ENCODE results near the gene RUNX1. TPM values are rescaled to one million over a fixed set of nuclear protein-coding genes. Genes with fewer than 3 reads are reported as not detected.

The RUNX1 gene
- total and polyA plus RNA-seq, 4 experiments from 2014 or later, result 6.0 to 96.3 (median 56.4) TPM

GRCh38 chr21:34762786-34763185, 286.3 kb downstream of the RUNX1 start:
- no peak overlapping the region for H3K4me3 Mint-ChIP-seq
- no peaks in the 10 kb centered on the region for H3K27me3 Mint-ChIP-seq
- no peaks in the 10 kb centered on the region for H3K27me3 ChIP-seq (ENCODE audit: insufficient read depth, low read length)
- no peaks in the 10 kb centered on the region for H3K36me3 Mint-ChIP-seq
- no peak overlapping the region for H3K27ac ChIP-seq (ENCODE audit: low read depth, low read length)
- peaks cover 0 to 4% (median 0%) of the 10 kb centered on the region in 8 donors for H3K9me3 Mint-ChIP-seq
- no peaks in the 10 kb centered on the region for H3K36me3 ChIP-seq (ENCODE audit: insufficient read depth, low read length)
- no peaks in the 10 kb centered on the region for H3K4me1 Mint-ChIP-seq
- H3K27ac Mint-ChIP-seq, result no peak overlapping the region
- ChIA-PET CTCF (ENCODE audit: partially characterized antibody) (no interaction called here), POLR2A (ENCODE audit: partially characterized antibody) (no interaction called here)
- no peak for DNase-seq
- intact Hi-C loops (cut with micrococcal nuclease), result no loop called here
- H3K4me3 ChIP-seq (ENCODE audit: low read length in 2 of 2), result no peak overlapping the region
- no peaks in the 10 kb centered on the region for H3K9me3 ChIP-seq (ENCODE audit: control insufficient read depth in 1 of 2, low read length in 2 of 2)
- no peaks in the 10 kb centered on the region for H3K4me1 ChIP-seq (ENCODE audit: insufficient read depth, low read length)

DNA sequence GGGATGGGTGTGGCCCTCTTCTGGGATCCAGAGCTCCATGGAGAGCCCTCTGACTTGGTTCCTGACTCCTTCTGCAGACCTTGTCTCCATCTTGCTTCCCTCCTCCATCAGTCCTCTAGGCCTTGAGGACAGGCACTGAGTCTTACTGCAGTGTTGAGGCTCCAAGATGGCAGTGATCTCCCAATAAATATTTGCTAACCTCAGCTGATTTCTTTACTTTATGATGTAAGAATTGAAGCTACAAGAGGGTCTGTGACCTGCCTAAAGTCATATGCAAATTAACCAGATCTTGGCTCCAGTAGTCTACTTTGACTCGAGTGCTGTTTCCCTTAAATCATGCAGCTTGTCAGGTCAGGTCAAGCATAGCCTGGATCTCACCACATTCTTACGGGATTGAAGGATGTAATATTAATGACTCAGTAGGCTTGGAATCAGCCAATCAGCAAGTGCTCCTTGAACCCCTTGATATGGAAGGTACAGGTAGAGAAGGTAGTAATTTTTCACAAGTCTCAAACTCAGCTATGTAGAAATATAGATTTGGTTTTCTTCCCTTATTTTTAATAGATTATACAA, 287.3 kb downstream of the RUNX1 start:
- Histone ChIP-seq H3K4me3 (ENCODE audit: low read length in 2 of 2) (no peak overlapping the region), H3K9me3 (ENCODE audit: control insufficient read depth in 1 of 2, low read length in 2 of 2) (no peaks in the 10 kb centered on the region), H3K27ac (ENCODE audit: low read depth, low read length) (no peak overlapping the region), H3K36me3 (ENCODE audit: insufficient read depth, low read length) (no peaks in the 10 kb centered on the region), H3K4me1 (ENCODE audit: insufficient read depth, low read length) (no peaks in the 10 kb centered on the region), H3K27me3 (ENCODE audit: insufficient read depth, low read length) (no peaks in the 10 kb centered on the region)
- H3K9me3 Mint-ChIP-seq, result peaks cover 0 to 4% (median 0%) of the 10 kb centered on the region in 8 donors
- intact Hi-C loops (cut with micrococcal nuclease), result no loop called here
- H3K27ac Mint-ChIP-seq, result no peak overlapping the region
- H3K27me3 Mint-ChIP-seq, result no peaks in the 10 kb centered on the region
- no peak overlapping the region for H3K4me3 Mint-ChIP-seq
- CTCF ChIA-PET (ENCODE audit: partially characterized antibody), result interaction anchor here (1.3 kb wide), 1 partner anchor 38 kb away, joined by 4 read pairs; no protein-coding TSS in a partner anchor
- POLR2A ChIA-PET (ENCODE audit: partially characterized antibody), result no interaction called here
- no peaks in the 10 kb centered on the region for H3K4me1 Mint-ChIP-seq
- no peaks in the 10 kb centered on the region for H3K36me3 Mint-ChIP-seq
- DNase-seq, result no peak

DNA sequence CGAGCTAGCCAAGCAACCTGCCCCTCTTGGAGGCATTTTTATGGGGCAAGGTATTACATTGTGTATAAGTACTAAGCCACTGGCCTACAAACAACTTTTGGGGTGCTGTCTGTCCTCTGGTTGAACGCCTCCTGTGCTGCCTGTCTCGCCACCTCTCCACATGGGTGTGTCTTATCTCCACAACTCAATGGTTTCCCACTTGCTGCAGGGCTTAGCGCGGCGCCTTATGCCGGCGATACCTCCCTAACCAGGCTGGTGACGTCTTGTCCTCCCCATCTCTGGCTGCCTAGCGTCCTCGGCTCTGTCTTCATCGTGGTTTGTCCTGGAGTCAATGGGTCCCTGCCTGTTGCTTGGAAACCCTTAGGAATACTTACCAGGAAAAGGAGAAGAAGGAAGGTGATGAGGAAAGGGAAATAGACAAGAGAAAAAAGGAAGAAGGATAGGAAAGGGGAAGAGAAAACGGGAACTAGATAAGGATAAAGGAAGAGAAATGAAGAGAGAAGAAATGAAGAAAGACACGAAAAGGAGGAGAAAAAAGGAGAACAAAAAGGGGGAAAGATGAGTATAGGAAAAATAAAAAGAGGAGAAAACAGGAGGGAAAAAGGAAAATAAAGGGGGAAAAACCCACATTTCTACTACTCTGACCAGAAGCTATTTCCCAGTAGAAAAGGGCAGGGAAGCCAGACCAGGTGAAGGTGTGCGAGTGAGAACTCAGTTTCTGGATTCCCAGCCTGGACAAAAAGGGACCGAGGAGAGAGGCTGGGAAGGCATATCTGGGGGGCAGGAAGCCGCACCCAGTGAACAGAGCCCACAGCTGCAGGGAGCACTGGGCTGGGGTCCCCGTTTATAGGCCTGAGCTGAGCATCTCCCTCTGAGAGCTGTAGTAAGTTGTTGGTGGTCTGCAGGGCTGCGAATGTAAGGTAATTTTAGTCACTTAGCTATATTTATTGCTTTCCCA, 294.1 kb downstream of the RUNX1 start:
- peaks cover 11 to 17% of the 10 kb centered on the region in 2 donors for H3K27me3 Mint-ChIP-seq
- POLR2A ChIA-PET (ENCODE audit: partially characterized antibody), result interaction anchor here (1.1 kb wide), 1 partner anchor 11 kb away, joined by 3 read pairs; no protein-coding TSS in a partner anchor
- no peaks in the 10 kb centered on the region for H3K4me1 Mint-ChIP-seq

DNA sequence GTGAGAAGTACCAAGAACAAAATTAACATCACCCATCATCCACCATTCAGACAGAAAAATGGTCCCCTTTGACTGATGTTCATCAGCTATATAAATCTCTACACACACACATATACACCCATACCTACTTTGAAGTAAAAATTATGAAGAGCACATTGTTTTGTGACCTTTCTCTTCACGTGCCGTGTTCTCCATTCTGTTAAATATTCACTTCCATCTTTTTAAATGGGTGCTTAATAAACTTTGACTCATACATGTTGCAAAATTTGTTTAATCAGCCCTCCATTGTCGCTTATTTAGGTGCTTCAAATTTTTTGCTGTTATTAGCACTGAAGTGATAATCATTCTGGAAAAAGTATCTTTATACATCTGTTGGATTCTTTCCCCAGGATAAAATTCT, 300.2 kb downstream of the RUNX1 start:
- Mint-ChIP-seq H3K9me3 (peaks cover 0 to 3% (median 0%) of the 10 kb centered on the region in 8 donors), H3K4me1 (peaks cover 0 to 4% (median 2%) of the 10 kb centered on the region in 4 donors), H3K36me3 (no peaks in the 10 kb centered on the region), H3K27me3 (peaks cover 9 to 10% of the 10 kb centered on the region in 2 donors), H3K4me3 (no peak overlapping the region), H3K27ac (no peak overlapping the region)
- peaks cover 8% of the 10 kb centered on the region for H3K4me1 ChIP-seq (ENCODE audit: insufficient read depth, low read length)
- no peak overlapping the region for H3K27ac ChIP-seq (ENCODE audit: low read depth, low read length)
- CTCF ChIA-PET (ENCODE audit: partially characterized antibody), result no interaction called here
- no peaks in the 10 kb centered on the region for H3K9me3 ChIP-seq (ENCODE audit: control insufficient read depth in 1 of 2, low read length in 2 of 2)
- no peak overlapping the region for H3K4me3 ChIP-seq (ENCODE audit: low read length in 2 of 2)
- H3K36me3 ChIP-seq (ENCODE audit: insufficient read depth, low read length), result no peaks in the 10 kb centered on the region
- no peak for DNase-seq
- H3K27me3 ChIP-seq (ENCODE audit: insufficient read depth, low read length), result no peaks in the 10 kb centered on the region
- POLR2A ChIA-PET (ENCODE audit: partially characterized antibody), result no interaction called here
- intact Hi-C loops (cut with micrococcal nuclease), result no loop called here

More for the DNA sequence above, 294.1 kb downstream of the RUNX1 start:
- intact Hi-C loops (cut with micrococcal nuclease), result no loop called here
- no peak for DNase-seq
- Mint-ChIP-seq H3K9me3 (peaks cover 0 to 3% (median 0%) of the 10 kb centered on the region in 8 donors), H3K36me3 (no peaks in the 10 kb centered on the region), H3K27ac (peak overlapping the region in 1 of 7 donors; percentile 52), H3K4me3 (no peak overlapping the region)
- CTCF ChIA-PET (ENCODE audit: partially characterized antibody), result interaction anchor here (3.4 kb wide), 1 partner anchor 9 kb away, joined by 11 read pairs; no protein-coding TSS in a partner anchor
- H3K9me3 ChIP-seq (ENCODE audit: control insufficient read depth in 1 of 2, low read length in 2 of 2), result no peaks in the 10 kb centered on the region
- H3K27me3 ChIP-seq (ENCODE audit: insufficient read depth, low read length), result no peaks in the 10 kb centered on the region
- no peaks in the 10 kb centered on the region for H3K4me1 ChIP-seq (ENCODE audit: insufficient read depth, low read length)
- H3K27ac ChIP-seq (ENCODE audit: low read depth, low read length), result no peak overlapping the region
- H3K36me3 ChIP-seq (ENCODE audit: insufficient read depth, low read length), result no peaks in the 10 kb centered on the region
- H3K4me3 ChIP-seq (ENCODE audit: low read length in 2 of 2), result no peak overlapping the region

DNA sequence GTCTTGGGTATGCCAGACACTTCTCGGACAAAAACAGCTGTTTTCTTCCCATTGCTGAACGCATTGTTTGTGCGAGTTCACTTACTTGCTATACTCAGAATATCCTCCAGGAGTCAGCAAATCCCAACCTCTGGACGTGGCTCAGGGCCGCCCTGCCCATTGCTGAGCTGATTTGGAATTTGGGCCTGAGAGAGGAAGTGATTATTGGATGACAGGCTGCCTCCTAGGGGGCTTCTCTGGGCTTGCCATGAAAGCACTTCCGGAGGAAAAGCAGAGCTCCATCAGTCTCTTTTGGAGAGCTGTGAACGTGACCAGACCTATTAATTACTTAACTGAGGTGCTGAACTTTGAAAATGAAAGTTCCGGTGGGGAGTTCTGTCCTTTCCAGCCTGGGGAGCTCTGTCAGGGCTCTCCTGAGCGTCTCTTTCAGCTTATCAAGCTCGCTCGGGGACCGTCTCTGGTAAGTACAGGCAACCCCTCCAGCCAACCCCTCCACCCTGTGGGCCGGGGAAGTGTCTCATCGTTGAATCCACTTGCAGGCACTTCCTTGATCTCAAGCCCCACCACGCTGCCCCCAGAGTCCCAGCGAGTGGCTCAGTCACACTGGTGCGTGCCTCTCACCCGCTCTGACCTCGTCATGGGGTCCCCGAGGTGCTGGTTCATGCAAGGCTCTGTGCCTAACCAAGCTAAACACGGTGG, 303.4 kb downstream of the RUNX1 start:
- H3K9me3 Mint-ChIP-seq, result peaks cover 0 to 2% (median 0%) of the 10 kb centered on the region in 8 donors
- peaks cover 0 to 4% (median 2%) of the 10 kb centered on the region in 4 donors for H3K4me1 Mint-ChIP-seq
- DNase-seq, result peak; percentile 43 to 63 (median 53)
- no peak overlapping the region for H3K27ac Mint-ChIP-seq
- H3K36me3 Mint-ChIP-seq, result no peaks in the 10 kb centered on the region
- Histone ChIP-seq H3K4me3 (ENCODE audit: low read length in 2 of 2) (no peak overlapping the region), H3K36me3 (ENCODE audit: insufficient read depth, low read length) (no peaks in the 10 kb centered on the region), H3K9me3 (ENCODE audit: control insufficient read depth in 1 of 2, low read length in 2 of 2) (no peaks in the 10 kb centered on the region), H3K27me3 (ENCODE audit: insufficient read depth, low read length) (no peaks in the 10 kb centered on the region), H3K4me1 (ENCODE audit: insufficient read depth, low read length) (peaks cover 8% of the 10 kb centered on the region), H3K27ac (ENCODE audit: low read depth, low read length) (no peak overlapping the region)
- peaks cover 7 to 8% of the 10 kb centered on the region in 2 donors for H3K27me3 Mint-ChIP-seq
- H3K4me3 Mint-ChIP-seq, result peak overlapping the region in 3 of 8 donors; percentile 17 to 55 (median 50)
- CTCF ChIA-PET (ENCODE audit: partially characterized antibody), result interaction anchor here (0.6 to 5.5 kb wide), 36 partner anchors 11 to 1368 kb away, joined by 3 to 66 read pairs (median 4); no protein-coding TSS in a partner anchor
- intact Hi-C loops (cut with micrococcal nuclease), result loop anchor here (1.0 to 2.0 kb wide), 5 partner anchors 144 to 1367 kb away; no protein-coding TSS in a partner anchor
- POLR2A ChIA-PET (ENCODE audit: partially characterized antibody), result interaction anchor here (0.9 kb wide), 1 partner anchor 655 kb away, joined by 6 read pairs; no protein-coding TSS in a partner anchor

- H3K4me1 ChIP-seq (ENCODE audit: insufficient read depth, low read length), result peaks cover 8% of the 10 kb centered on the region
- H3K27ac ChIP-seq (ENCODE audit: low read depth, low read length), result no peak overlapping the region
- no peaks in the 10 kb centered on the region for H3K9me3 ChIP-seq (ENCODE audit: control insufficient read depth in 1 of 2, low read length in 2 of 2)
- ChIA-PET POLR2A (ENCODE audit: partially characterized antibody) (no interaction called here), CTCF (ENCODE audit: partially characterized antibody) (interaction anchor here (0.7 to 5.5 kb wide), 21 partner anchors 11 to 1368 kb away, joined by 3 to 66 read pairs (median 5); no protein-coding TSS in a partner anchor)
- peak overlapping the region in 1 of 7 donors; percentile 37 for H3K27ac Mint-ChIP-seq
- H3K9me3 Mint-ChIP-seq, result no peaks in the 10 kb centered on the region
- H3K36me3 Mint-ChIP-seq, result no peaks in the 10 kb centered on the region
- H3K27me3 ChIP-seq (ENCODE audit: insufficient read depth, low read length), result no peaks in the 10 kb centered on the region
- no peak overlapping the region for H3K4me3 ChIP-seq (ENCODE audit: low read length in 2 of 2)
- peaks cover 0 to 4% (median 2%) of the 10 kb centered on the region in 4 donors for H3K4me1 Mint-ChIP-seq
- no peaks in the 10 kb centered on the region for H3K36me3 ChIP-seq (ENCODE audit: insufficient read depth, low read length)
- intact Hi-C loops (cut with micrococcal nuclease), result loop anchor here (1.0 to 2.0 kb wide), 5 partner anchors 144 to 1368 kb away; no protein-coding TSS in a partner anchor
- no peak overlapping the region for H3K4me3 Mint-ChIP-seq
- DNase-seq, result no peak
- H3K27me3 Mint-ChIP-seq, result peaks cover 8 to 9% of the 10 kb centered on the region in 2 donors
Measured at GRCh38 chr21:34744801-34745200, 304.3 kb downstream of the RUNX1 start.
